Endothelial cell of umbilical vein (primary cell): Measurements from ENCODE around the gene ZNF777.

Experiments used
- EZH2 ChIP-seq: IDR thresholded peaks from 2 replicates; pipeline ENCODE4 v1.6.1; 2012; ENCODE audit warnings: borderline replicate concordance, low read depth, mild to moderate bottlenecking, moderate library complexity, low read length, inconsistent platforms; ENCODE audit not compliant: severe bottlenecking
- JUN ChIP-seq: IDR thresholded peaks from 2 replicates; pipeline ENCODE4 v1.6.1; 2011; ENCODE audit warnings: borderline replicate concordance, low read depth; ENCODE audit not compliant: insufficient read length, insufficient read depth
- POLR2A ChIP-seq: IDR thresholded peaks from 2 replicates; pipeline ENCODE4 v1.6.1; 2012; ENCODE audit warnings: low read depth, mild to moderate bottlenecking, control low read depth, low read length
- TF ChIP-seq, protein P1 (sequence below), 2 donors: IDR thresholded peaks; 1 replicate in 1 of 2; 2 replicates in 1 of 2; pipeline ENCODE4 v1.5.1; 2011; ENCODE audit warnings: low read length in 2 of 2, mild to moderate bottlenecking in 2 of 2, moderate library complexity in 2 of 2, control low read depth in 1 of 2, inconsistent platforms in 1 of 2, low read depth in 1 of 2; ENCODE audit not compliant: insufficient read depth in 1 of 2; ENCODE audit errors: extremely low read depth in 1 of 2
- TF ChIP-seq, protein P2 (sequence below): IDR thresholded peaks from 2 replicates; pipeline ENCODE4 v1.6.1; 2011; ENCODE audit not compliant: insufficient read depth, insufficient read length

GRCh38 chr7:149454006-149454405 is 6.9 kb downstream of the ZNF777 start:
- TF ChIP-seq POLR2A (no peak), JUN (no peak), EZH2 (no peak)
- TF ChIP-seq, protein P1, sequence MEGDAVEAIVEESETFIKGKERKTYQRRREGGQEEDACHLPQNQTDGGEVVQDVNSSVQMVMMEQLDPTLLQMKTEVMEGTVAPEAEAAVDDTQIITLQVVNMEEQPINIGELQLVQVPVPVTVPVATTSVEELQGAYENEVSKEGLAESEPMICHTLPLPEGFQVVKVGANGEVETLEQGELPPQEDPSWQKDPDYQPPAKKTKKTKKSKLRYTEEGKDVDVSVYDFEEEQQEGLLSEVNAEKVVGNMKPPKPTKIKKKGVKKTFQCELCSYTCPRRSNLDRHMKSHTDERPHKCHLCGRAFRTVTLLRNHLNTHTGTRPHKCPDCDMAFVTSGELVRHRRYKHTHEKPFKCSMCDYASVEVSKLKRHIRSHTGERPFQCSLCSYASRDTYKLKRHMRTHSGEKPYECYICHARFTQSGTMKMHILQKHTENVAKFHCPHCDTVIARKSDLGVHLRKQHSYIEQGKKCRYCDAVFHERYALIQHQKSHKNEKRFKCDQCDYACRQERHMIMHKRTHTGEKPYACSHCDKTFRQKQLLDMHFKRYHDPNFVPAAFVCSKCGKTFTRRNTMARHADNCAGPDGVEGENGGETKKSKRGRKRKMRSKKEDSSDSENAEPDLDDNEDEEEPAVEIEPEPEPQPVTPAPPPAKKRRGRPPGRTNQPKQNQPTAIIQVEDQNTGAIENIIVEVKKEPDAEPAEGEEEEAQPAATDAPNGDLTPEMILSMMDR (IDR thresholded peaks at IDR 0.05; ENCODE audit: extremely low read depth in 1 of 2, insufficient read depth in 1 of 2, low read depth in 1 of 2, low read length in 2 of 2): no peak
- TF ChIP-seq, protein P2, sequence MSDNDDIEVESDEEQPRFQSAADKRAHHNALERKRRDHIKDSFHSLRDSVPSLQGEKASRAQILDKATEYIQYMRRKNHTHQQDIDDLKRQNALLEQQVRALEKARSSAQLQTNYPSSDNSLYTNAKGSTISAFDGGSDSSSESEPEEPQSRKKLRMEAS: no peak
